Activated CD8-positive, alpha-beta memory T cell treated with anti-CD3 and anti-CD28 coated beads, Interleukin-2, amount 50 U/mL, for 24 hours (primary cell): ENCODE data around the gene DDX27.

Experiments
- DNase-seq: peaks from one replicate; pipeline ENCODE4 v3.0.0-alpha.2; 2020; ENCODE audit errors: extremely low read depth

The DDX27 gene

GRCh38 chr20:49288250-49288751 is 69.1 kb downstream of the DDX27 start:
- DNase-seq, result no peak

GRCh38 chr20:49288784-49289696 is 69.8 kb downstream of the DDX27 start:
- DNase-seq, result no peak

- DNase-seq, result no peak
Observed at GRCh38 chr20:49290608-49291191, 71.5 kb downstream of the DDX27 start.

GRCh38 chr20:49291200-49291599 is 72.0 kb downstream of the DDX27 start:
- no peak for DNase-seq

- no peak for DNase-seq
Observed at GRCh38 chr20:49292010-49292409, 72.8 kb downstream of the DDX27 start.

GRCh38 chr20:49293122-49293521 is 73.9 kb downstream of the DDX27 start:
- no peak for DNase-seq
